ENCODE data around the gene GRAMD1A.
A peak's percentile ranks its signal among the peaks of the same experiment; 100 is the strongest.

GRAMD1A gene

DNA sequence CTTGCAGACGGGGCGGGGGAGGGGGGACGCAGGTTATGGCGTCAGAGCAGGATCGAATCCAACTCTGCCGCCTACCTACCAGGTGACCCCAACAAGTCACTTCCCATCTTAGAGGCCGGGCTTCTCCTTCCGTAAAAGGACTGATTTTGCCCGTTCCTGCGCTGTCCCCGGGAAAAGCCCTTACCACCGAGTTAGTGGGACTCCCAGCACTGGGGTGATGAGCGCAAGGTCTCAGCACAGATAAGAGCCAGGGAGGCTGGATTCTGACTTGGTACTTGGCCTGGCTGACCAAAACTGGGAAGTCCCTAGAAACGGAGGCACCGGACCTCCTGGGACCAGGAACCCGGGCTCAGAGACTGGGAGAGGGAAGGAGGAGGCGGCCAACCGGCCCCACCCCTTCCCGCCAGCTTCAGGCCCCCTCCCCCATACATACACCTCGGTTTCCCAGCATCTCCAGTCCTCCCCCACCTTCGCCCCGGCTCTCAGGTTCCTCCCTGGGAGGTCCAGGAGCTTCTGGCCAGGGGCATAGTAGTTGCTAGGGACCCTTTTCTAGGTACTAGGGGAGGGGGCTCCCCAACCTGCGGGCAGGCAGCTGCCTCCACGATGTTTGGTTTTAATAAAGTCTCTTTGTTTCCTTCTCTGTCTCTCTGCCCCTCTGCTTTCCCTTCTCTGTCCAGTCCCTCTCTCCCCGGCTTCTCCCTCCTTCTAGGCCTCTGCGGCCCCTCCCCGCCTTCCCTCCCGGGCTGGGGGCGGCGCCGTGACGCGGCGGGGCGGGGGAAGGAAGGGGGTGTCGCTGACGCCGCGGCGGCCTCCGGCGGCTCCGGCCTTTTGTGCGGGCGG lies at the start of gene GRAMD1A:
Gene GRAMD1A (plus strand): TSS at position 826 of the 840 bp plus-strand sequence. CDS start 156 bp downstream, outside the sequence.
- peaks cover 33% of the 10 kb centered on the region for H3K4me1 ChIP-seq (ENCODE audit: control insufficient read depth, insufficient read depth, low read length)
- H3K27me3 ChIP-seq (ENCODE audit: control insufficient read depth, insufficient read depth, low read length), result no peaks in the 10 kb centered on the region
- H3K36me3 ChIP-seq (ENCODE audit: control insufficient read depth, insufficient read depth, low read length), result peaks cover 22% of the 10 kb centered on the region
- H3K9ac ChIP-seq (ENCODE audit: low read depth, low read length), result peak within 1 kb of the TSS; percentile 87
- no peaks in the 10 kb centered on the region for H3K9me3 ChIP-seq (ENCODE audit: control insufficient read depth, insufficient read depth, low read length)
- H3K4me3 ChIP-seq (ENCODE audit: low read depth, low read length), result peak within 1 kb of the TSS; percentile 74
- H3K27ac ChIP-seq (ENCODE audit: low read depth, low read length), result peak within 1 kb of the TSS; percentile 99

DNA sequence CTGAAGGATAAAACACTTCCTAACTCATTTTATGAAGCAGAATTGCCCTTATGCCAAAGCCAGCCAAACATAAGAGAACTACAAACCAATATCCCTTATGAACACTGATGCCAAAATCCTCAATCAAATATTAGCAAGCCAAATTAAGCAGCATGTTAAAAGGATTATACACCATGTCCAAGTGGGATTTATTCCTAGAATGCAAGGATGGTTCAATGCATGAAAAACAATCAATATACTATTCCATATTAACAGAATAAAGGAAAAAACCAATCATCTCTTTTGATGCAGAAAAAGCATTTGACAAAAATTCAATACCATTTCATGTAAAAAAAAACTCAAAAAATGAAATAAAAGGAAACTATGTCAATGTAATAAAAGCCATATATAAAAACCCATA lies 47.0 kb upstream of the GRAMD1A start:
- Histone ChIP-seq H3K27me3 (ENCODE audit: control insufficient read depth, insufficient read depth, low read length) (no peaks in the 10 kb centered on the region), H3K9me3 (ENCODE audit: control insufficient read depth, insufficient read depth, low read length) (peaks cover 42% of the 10 kb centered on the region), H3K36me3 (ENCODE audit: control insufficient read depth, insufficient read depth, low read length) (peaks cover 12% of the 10 kb centered on the region)

DNA sequence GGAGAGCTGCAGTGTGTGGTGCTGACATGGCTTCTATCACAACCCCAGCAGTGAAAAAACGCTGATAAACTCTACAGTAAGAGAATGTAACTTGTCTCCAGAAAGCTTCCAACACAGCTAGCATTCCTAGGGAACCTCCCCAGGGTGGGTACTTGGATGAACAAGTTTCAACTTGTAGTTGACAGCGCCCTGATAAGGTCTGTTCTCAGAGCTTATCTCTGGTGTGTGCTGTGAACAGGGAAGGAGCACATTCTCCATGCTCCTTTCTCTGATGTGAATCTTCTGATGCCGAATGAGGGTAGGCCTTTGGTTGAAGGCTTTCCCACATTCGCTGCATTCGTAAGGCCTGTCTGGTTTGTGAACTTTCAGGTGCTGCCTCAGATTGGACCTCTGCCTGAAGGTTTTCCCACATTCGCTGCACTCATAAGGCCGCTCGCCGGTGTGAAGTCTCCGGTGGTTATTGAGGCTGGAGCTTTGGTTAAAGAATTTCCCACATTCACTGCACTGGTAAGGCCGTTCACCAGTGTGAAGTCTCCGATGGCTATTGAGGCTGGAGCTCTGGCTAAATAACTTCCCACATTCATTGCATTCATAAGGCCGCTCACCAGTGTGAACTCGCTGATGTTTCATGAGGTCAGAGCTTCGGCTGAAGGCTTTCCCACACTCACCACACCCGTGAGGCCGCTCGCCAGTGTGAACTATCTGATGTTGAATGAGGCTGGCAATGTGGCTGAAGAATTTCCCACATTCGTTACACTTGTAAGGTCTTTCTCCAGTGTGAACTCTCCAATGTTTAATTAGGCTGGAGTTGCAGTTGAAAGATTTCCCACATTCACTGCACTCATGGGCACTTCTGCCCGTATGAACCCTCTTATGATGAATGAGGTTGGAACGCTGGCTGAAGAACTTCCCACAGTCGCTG lies 42.0 kb upstream of the GRAMD1A start:
- Histone ChIP-seq H3K4me3 (ENCODE audit: low read depth, low read length) (0 out of 2 replicates have a peak overlapping the region, but pooled peaks have one; percentile 2), H3K27ac (ENCODE audit: low read depth, low read length) (no peak overlapping the region), H3K36me3 (ENCODE audit: control insufficient read depth, insufficient read depth, low read length) (peaks cover 32% of the 10 kb centered on the region), H3K9me3 (ENCODE audit: control insufficient read depth, insufficient read depth, low read length) (peaks cover 59% of the 10 kb centered on the region), H3K4me1 (ENCODE audit: control insufficient read depth, insufficient read depth, low read length) (peaks cover 8% of the 10 kb centered on the region; the same call in 1 of the 2 replicates), H3K27me3 (ENCODE audit: control insufficient read depth, insufficient read depth, low read length) (peaks cover 6% of the 10 kb centered on the region), H3K9ac (ENCODE audit: low read depth, low read length) (no peak overlapping the region)

More for the DNA sequence above, 47.0 kb upstream of the GRAMD1A start:
- Histone ChIP-seq H3K4me3 (ENCODE audit: low read depth, low read length) (no peak overlapping the region), H3K4me1 (ENCODE audit: control insufficient read depth, insufficient read depth, low read length) (no peaks in the 10 kb centered on the region), H3K27ac (ENCODE audit: low read depth, low read length) (no peak overlapping the region), H3K9ac (ENCODE audit: low read depth, low read length) (no peak overlapping the region)

DNA sequence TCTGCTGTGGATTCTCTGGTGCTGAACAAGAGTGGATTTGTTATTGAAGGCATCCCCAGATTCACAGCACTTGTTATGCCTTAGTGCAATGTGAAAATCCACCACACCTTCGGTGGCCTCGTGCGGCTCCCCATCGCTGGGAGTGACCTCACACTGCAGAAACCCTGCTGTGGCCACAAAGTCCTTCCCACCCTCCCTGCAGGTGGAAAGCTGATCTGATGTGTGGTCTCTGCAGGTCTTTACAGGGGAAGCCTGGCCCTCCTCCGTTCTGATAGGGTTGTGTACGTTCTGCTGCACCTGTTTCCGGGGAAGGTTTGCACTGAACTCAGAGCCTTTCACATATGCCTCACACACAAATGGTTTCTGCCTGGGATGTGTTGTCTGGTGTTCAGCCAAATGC lies 41.1 kb upstream of the GRAMD1A start:
- peaks cover 9% of the 10 kb centered on the region; the same call in 1 of the 2 replicates for H3K4me1 ChIP-seq (ENCODE audit: control insufficient read depth, insufficient read depth, low read length)
- peaks cover 9% of the 10 kb centered on the region for H3K27me3 ChIP-seq (ENCODE audit: control insufficient read depth, insufficient read depth, low read length)
- H3K9me3 ChIP-seq (ENCODE audit: control insufficient read depth, insufficient read depth, low read length), result peaks cover 51% of the 10 kb centered on the region
- H3K36me3 ChIP-seq (ENCODE audit: control insufficient read depth, insufficient read depth, low read length), result peaks cover 32% of the 10 kb centered on the region
- no peak overlapping the region for H3K27ac ChIP-seq (ENCODE audit: low read depth, low read length)
- no peak overlapping the region for H3K4me3 ChIP-seq (ENCODE audit: low read depth, low read length)
- H3K9ac ChIP-seq (ENCODE audit: low read depth, low read length), result no peak overlapping the region

DNA sequence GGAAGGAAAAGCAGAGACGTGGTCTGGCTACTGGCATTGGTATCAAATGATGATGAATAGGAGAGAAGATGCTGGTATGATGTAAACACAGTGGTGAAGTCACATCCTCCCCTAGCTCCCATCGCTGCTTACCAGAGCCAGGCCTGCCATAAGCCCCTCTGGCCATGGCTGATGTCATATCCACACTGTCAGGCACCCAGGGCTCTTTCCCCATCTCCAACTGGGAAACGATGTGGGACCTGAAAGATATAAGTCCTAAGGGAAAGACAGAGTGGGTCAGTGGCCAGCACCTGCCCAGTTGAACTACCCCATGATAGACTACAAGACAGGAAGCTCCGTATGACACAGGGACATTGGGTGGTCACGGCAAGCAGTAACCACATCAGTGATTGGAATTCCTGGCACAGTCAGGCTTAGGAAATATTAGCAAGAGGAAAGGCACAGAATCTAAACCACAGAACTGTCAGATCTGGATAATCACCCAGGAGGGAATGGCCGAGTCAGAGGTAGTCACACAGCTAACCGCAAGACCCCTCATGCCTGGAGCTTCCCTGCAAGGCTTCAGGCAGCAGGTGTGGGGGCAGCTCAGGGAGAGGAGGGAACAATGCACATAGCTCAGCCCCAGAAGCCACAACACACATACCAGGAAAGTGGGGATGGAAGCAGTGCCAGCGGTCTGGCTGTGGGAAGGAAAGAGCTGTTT lies 39.9 kb upstream of the GRAMD1A start:
- peaks cover 32% of the 10 kb centered on the region for H3K36me3 ChIP-seq (ENCODE audit: control insufficient read depth, insufficient read depth, low read length)
- peaks cover 9% of the 10 kb centered on the region for H3K27me3 ChIP-seq (ENCODE audit: control insufficient read depth, insufficient read depth, low read length)
- H3K4me1 ChIP-seq (ENCODE audit: control insufficient read depth, insufficient read depth, low read length), result peaks cover 9% of the 10 kb centered on the region; the same call in 1 of the 2 replicates
- H3K4me3 ChIP-seq (ENCODE audit: low read depth, low read length), result no peak overlapping the region
- H3K27ac ChIP-seq (ENCODE audit: low read depth, low read length), result no peak overlapping the region
- H3K9me3 ChIP-seq (ENCODE audit: control insufficient read depth, insufficient read depth, low read length), result peaks cover 46% of the 10 kb centered on the region
- H3K9ac ChIP-seq (ENCODE audit: low read depth, low read length), result no peak overlapping the region

DNA sequence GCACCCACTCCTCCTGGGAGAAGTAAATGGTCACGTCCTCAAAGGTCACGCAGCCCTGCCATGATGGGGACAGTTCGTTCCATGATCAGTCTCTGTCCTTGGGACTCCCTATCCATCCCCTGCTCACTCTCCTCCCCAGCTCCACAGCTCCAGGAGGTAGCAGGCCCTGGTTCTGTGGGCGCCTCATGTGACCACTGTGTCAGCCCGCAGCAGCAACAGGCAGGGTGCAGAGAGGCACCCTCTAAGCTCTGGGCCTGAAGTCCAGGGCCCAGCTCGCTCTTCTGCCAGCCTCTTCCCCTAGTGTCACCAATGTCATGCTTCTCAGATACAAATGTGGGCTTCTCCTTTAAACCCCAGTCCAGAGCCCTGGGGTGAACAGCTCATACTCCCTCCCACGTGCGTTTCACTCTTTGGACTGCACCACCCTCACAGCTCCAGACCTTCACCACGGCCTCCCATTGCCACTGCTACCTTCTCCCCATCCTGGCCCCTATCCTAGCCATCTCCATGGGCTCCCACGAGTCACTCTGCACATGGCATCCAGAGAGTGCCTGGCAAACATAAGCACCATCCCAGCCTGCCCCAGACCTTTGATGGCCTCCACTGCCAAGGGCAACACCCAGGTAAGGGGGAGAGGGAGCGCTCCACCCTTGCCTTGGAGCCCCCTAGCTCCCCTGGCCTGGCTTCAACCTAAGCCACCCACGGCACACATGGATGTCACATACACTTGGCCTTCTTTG lies 39.0 kb upstream of the GRAMD1A start:
- H3K4me3 ChIP-seq (ENCODE audit: low read depth, low read length), result no peak overlapping the region
- H3K36me3 ChIP-seq (ENCODE audit: control insufficient read depth, insufficient read depth, low read length), result peaks cover 32% of the 10 kb centered on the region
- peaks cover 9% of the 10 kb centered on the region; the same call in 1 of the 2 replicates for H3K4me1 ChIP-seq (ENCODE audit: control insufficient read depth, insufficient read depth, low read length)
- no peak overlapping the region for H3K27ac ChIP-seq (ENCODE audit: low read depth, low read length)
- peaks cover 9% of the 10 kb centered on the region for H3K27me3 ChIP-seq (ENCODE audit: control insufficient read depth, insufficient read depth, low read length)
- no peak overlapping the region for H3K9ac ChIP-seq (ENCODE audit: low read depth, low read length)
- H3K9me3 ChIP-seq (ENCODE audit: control insufficient read depth, insufficient read depth, low read length), result peaks cover 39% of the 10 kb centered on the region

DNA sequence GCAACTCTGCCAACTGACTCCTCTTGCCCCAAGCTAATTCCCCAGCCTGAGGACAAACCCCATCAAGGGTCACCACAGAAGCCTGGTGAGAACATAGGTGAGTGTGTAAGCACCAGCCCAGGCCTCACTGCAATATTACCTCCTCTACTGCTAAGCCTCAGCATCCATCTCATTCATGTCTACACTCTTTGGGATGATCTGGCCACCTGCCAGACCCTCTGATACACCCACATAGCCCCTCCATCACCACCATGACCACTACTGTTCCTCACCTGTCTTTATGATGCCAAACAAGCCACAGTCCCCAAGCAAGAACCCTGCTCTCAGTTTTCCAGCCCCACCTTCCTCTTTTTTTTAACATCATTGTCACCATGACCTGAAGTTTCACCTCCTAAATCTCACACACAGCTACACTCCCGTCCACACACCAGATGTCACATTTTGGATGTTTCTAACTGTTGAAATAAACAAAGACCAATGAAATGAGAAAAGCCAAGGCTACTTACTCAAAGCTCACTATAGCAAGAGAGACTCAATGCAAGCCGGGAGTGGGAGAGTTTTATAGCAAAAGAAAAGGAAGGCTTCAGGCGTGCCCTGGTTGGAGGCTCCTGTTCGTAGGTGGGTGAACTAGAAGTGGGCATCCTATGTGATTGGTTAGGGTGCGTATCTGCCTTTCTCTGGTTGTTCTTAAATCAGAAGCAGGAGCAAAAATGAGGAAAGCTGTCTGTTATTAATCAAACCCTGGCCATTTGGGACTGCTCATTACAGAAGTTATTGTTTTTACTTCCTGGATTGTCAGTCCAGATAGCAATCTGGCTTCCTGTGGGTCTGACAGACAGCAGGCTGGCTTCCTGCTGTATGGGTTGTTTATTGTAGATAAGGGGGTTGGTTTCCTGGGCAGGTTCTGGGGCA lies 38.1 kb upstream of the GRAMD1A start:
- peaks cover 36% of the 10 kb centered on the region for H3K9me3 ChIP-seq (ENCODE audit: control insufficient read depth, insufficient read depth, low read length)
- no peak overlapping the region; the same call in 1 of the 2 replicates for H3K4me3 ChIP-seq (ENCODE audit: low read depth, low read length)
- H3K27ac ChIP-seq (ENCODE audit: low read depth, low read length), result peak overlapping the region; percentile 33
- H3K4me1 ChIP-seq (ENCODE audit: control insufficient read depth, insufficient read depth, low read length), result peaks cover 9% of the 10 kb centered on the region; the same call in 1 of the 2 replicates
- peaks cover 30% of the 10 kb centered on the region for H3K36me3 ChIP-seq (ENCODE audit: control insufficient read depth, insufficient read depth, low read length)
- H3K27me3 ChIP-seq (ENCODE audit: control insufficient read depth, insufficient read depth, low read length), result peaks cover 9% of the 10 kb centered on the region
- no peak overlapping the region for H3K9ac ChIP-seq (ENCODE audit: low read depth, low read length)

DNA sequence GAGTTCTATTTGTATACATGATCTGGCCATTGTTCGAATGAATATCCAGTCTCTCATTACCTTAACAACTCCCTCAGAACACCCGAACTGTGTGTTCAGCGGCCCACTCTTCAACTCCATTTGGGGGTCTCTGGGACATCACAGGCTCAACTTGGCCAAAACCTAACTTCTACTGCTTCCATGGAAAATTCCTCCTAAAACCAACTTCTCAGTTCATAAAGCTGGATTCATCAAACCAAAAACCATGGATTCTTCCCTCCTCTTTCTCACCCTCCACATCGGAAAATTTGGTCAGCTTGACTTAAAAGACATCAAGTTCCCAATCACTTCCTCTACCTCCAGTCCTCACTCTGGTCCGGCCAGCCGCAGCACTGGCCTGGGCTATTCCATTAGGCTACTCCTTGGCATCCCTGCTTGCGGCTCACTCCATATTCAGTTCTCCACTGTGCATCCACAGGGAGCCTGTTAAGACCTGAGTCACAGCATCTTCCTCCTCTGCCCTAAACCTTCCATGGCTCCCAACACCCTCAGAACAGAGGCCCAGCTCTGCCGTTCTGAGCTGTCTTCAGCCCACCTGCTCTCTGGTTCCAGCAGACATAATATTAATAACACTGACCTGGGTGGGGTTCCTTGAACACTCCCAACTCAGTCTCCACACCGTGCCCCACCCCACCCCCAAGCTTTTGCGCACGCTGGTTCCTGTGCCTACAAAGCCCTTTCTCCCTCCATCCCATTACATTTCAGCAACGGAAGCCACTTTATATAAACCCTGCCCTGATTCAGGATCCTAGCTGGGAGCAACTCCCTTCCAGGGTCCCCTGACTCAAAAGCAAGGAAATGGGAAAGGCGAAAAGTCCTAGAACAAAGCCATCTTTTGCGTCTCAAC lies 37.2 kb upstream of the GRAMD1A start:
- peaks cover 35% of the 10 kb centered on the region for H3K9me3 ChIP-seq (ENCODE audit: control insufficient read depth, insufficient read depth, low read length)
- peaks cover 21% of the 10 kb centered on the region for H3K36me3 ChIP-seq (ENCODE audit: control insufficient read depth, insufficient read depth, low read length)
- H3K9ac ChIP-seq (ENCODE audit: low read depth, low read length), result peak overlapping the region; percentile 20; the same call in 1 of the 2 replicates
- peak overlapping the region; percentile 65 for H3K4me3 ChIP-seq (ENCODE audit: low read depth, low read length)
- peaks cover 9% of the 10 kb centered on the region; the same call in 1 of the 2 replicates for H3K4me1 ChIP-seq (ENCODE audit: control insufficient read depth, insufficient read depth, low read length)
- peak overlapping the region; percentile 45 for H3K27ac ChIP-seq (ENCODE audit: low read depth, low read length)
- peaks cover 9% of the 10 kb centered on the region for H3K27me3 ChIP-seq (ENCODE audit: control insufficient read depth, insufficient read depth, low read length)

All from HUES48 (cell line).